Progenitor cell of endocrine pancreas (in vitro differentiated cells): ENCODE data around the gene GABRD. TPM values are rescaled to one million over a fixed set of nuclear protein-coding genes. Genes with fewer than 3 reads are reported as not detected.

ENCODE experiments used
- DNase-seq: peaks from one replicate; pipeline ENCODE4 v3.0.0; 2021; ENCODE audit warnings: low spot score; ENCODE audit not compliant: unreplicated experiment
- H3K27ac Mint-ChIP-seq: 2 replicates; pipeline ENCODE4 v1.8.0; 2021; ENCODE audit warnings: mild to moderate bottlenecking, moderate library complexity, mixed read lengths
- H3K27me3 Mint-ChIP-seq: 2 replicates; pipeline ENCODE4 v1.8.0; 2021; ENCODE audit warnings: mixed read lengths
- H3K36me3 Mint-ChIP-seq: 2 replicates; pipeline ENCODE4 v1.8.0; 2022; ENCODE audit warnings: mixed read lengths; ENCODE audit not compliant: insufficient read depth
- H3K4me1 Mint-ChIP-seq: 2 replicates; pipeline ENCODE4 v1.8.0; 2021; ENCODE audit warnings: low read depth, mixed read lengths
- H3K4me3 Mint-ChIP-seq: 2 replicates; pipeline ENCODE4 v1.8.0; 2021; ENCODE audit warnings: low read depth, mild to moderate bottlenecking, moderate library complexity, mixed read lengths
- H3K9me3 Mint-ChIP-seq: 2 replicates; pipeline ENCODE4 v1.8.0; 2021; ENCODE audit warnings: low read depth, mixed read lengths
- CTCF ChIP-seq: fragments of 200-600 bp; sonication (generic); IDR thresholded peaks from one replicate; pipeline ENCODE4 v1.5.0; 2021; ENCODE audit warnings: antibody characterized with exemption, mild to moderate bottlenecking; ENCODE audit not compliant: unreplicated experiment
- total RNA-seq: library from RNA; stranded (reverse); gene quantifications from 2 replicates; pipeline ENCODE4 v1.2.1, GENCODE V29; 2021

GABRD gene
- total RNA-seq, 1 donor from 2014 or later = not detected

GRCh38 chr1:2027961-2028583, 8.9 kb downstream of the GABRD start:
- H3K27me3 Mint-ChIP-seq = peaks cover 8% of the 10 kb centered on the region
- H3K9me3 Mint-ChIP-seq = no peaks in the 10 kb centered on the region
- H3K4me3 Mint-ChIP-seq = no peak overlapping the region
- no peaks in the 10 kb centered on the region for H3K36me3 Mint-ChIP-seq
- H3K4me1 Mint-ChIP-seq = no peaks in the 10 kb centered on the region
- H3K27ac Mint-ChIP-seq = no peak overlapping the region
- DNase-seq = no peak
- no peak for TF ChIP-seq CTCF

DNA sequence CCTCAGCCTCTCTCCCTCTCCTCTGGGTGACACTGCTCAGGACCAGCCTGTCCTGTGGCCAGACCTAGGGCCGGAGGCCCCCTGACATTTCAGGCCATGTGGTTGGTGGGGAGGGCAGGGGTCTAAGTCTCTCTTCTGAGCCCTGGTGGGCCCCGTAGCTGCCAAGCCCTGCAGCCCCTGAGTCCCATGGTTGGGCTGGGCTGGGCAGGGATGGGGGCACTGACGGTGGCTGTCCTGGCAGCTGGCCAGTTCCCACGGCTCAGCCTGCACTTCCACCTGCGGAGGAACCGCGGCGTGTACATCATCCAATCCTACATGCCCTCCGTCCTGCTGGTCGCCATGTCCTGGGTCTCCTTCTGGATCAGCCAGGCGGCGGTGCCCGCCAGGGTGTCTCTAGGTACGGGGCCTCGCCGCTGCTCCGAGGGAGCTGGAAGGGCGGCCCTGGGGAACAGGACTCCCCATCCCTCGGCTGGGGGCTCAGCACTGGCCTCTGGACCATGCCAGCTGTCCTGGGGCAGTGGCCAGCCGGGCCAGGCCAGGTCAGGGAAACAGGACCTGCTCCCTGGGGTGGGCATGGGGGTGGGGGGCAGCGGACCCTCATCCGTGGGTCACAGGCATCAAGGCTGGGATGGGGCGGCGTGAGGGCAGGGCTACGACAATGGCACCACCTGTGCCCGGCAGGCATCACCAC, 9.9 kb downstream of the GABRD start:
- no peaks in the 10 kb centered on the region for H3K9me3 Mint-ChIP-seq
- peaks cover 4% of the 10 kb centered on the region for H3K27me3 Mint-ChIP-seq
- DNase-seq = no peak
- TF ChIP-seq CTCF = no peak
- H3K36me3 Mint-ChIP-seq = no peaks in the 10 kb centered on the region
- H3K4me3 Mint-ChIP-seq = no peak overlapping the region
- no peaks in the 10 kb centered on the region for H3K4me1 Mint-ChIP-seq
- no peak overlapping the region for H3K27ac Mint-ChIP-seq

GRCh38 chr1:2029561-2029960, 10.4 kb downstream of the GABRD start:
- Mint-ChIP-seq H3K4me3 (no peak overlapping the region), H3K27ac (no peak overlapping the region), H3K9me3 (no peaks in the 10 kb centered on the region), H3K36me3 (no peaks in the 10 kb centered on the region), H3K27me3 (peaks cover 4% of the 10 kb centered on the region), H3K4me1 (no peaks in the 10 kb centered on the region)
- TF ChIP-seq CTCF = no peak
- no peak for DNase-seq

DNA sequence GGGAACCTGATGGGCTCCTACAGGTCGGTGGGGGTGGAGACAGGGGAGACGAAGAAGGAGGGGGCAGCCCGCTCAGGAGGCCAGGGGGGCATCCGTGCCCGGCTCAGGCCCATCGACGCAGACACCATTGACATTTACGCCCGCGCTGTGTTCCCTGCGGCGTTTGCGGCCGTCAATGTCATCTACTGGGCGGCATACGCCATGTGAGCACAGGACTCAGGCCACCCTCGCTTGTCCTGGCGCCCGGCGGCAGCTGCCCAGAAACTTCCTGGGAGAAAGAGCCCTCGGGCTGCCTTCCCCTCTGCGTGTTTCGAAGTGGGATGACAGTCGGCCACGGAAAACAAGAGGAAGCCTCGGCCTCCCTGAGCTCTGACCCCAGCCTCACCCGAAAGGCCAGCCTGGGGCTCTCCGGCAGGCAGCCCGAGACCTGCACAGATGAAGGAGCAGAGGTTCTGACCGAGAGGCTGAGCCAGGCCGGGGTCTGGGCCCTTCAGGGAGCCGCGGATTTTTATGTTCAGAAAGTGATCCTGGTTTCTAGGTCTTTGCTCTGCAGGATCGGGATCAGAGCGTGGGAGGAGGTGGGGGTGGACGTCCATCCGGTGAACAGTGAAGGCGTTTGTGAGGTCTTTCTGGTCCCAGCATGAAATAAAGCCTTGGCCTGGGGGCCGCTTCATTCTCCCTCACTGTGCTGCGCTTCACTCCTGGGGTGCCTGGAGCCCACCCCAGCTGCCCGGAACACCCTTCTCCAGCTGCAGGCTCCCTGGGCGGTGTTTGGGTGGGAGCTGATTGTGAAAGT, 11.1 kb downstream of the GABRD start:
- Mint-ChIP-seq H3K4me3 (no peak overlapping the region), H3K4me1 (no peaks in the 10 kb centered on the region), H3K9me3 (no peaks in the 10 kb centered on the region), H3K27ac (no peak overlapping the region), H3K27me3 (peaks cover 4% of the 10 kb centered on the region), H3K36me3 (no peaks in the 10 kb centered on the region)
- TF ChIP-seq CTCF = no peak
- no peak for DNase-seq
